GM23338 (cell line): ENCODE results near the gene SCN7A. TPM values are rescaled to one million over a fixed set of nuclear protein-coding genes. Genes with fewer than 3 reads are reported as not detected.
A peak's percentile ranks its signal among the peaks of the same experiment; 100 is the strongest.

Source experiments
- ATAC-seq: fragments of 200-7000 bp; cut with Tn5 transposase; 3 replicates; pipeline ENCODE4 v1.9.1; 2020
- DNase-seq: peaks from one replicate; pipeline ENCODE4 v3.0.0-alpha.2; 2015; ENCODE audit warnings: low spot score
- H2AFZ ChIP-seq: fragments of 200-600 bp; sonication (generic); 2 replicates; pipeline ENCODE4 v1.8.0; 2016; ENCODE audit warnings: antibody characterized with exemption, mild to moderate bottlenecking, moderate library complexity
- H3F3A ChIP-seq: fragments of 200-600 bp; sonication (generic); replicated peaks from 2 replicates; pipeline ENCODE4 v1.8.0; 2017; ENCODE audit warnings: antibody characterized with exemption, mixed run types, low read depth
- H3K27ac ChIP-seq: fragments of 200-600 bp; sonication (generic); 2 replicates; pipeline ENCODE4 v1.6.1; 2016; ENCODE audit warnings: low read depth
- H3K27me3 ChIP-seq: fragments of 200-600 bp; sonication (generic); 2 replicates; pipeline ENCODE4 v1.8.0; 2016; ENCODE audit warnings: mild to moderate bottlenecking, mixed run types, moderate library complexity; ENCODE audit not compliant: insufficient read depth
- H3K36me3 ChIP-seq: fragments of 200-600 bp; sonication (generic); 2 replicates; pipeline ENCODE4 v1.8.0; 2016; ENCODE audit warnings: mild to moderate bottlenecking; ENCODE audit not compliant: insufficient read depth
- H3K4me1 ChIP-seq: fragments of 200-600 bp; sonication (generic); 2 replicates; pipeline ENCODE4 v1.8.0; 2016; ENCODE audit warnings: mild to moderate bottlenecking, moderate library complexity; ENCODE audit not compliant: insufficient read depth
- H3K4me2 ChIP-seq: fragments of 200-600 bp; sonication (generic); 2 replicates; pipeline ENCODE4 v1.7.1; 2017; ENCODE audit warnings: mixed run types
- H3K4me3 ChIP-seq: fragments of 200-600 bp; sonication (generic); 2 replicates; pipeline ENCODE4 v1.6.1; 2016; ENCODE audit warnings: mixed run types
- H3K79me2 ChIP-seq: fragments of 200-600 bp; sonication (generic); replicated peaks from 2 replicates; pipeline ENCODE4 v1.8.0; 2017; ENCODE audit warnings: mild to moderate bottlenecking; ENCODE audit not compliant: insufficient read depth
- H3K9me2 ChIP-seq: fragments of 200-600 bp; sonication (generic); 2 replicates; pipeline ENCODE4 v1.8.0; 2017; ENCODE audit not compliant: insufficient read depth
- H4K20me1 ChIP-seq: fragments of 200-600 bp; sonication (generic); replicated peaks from 2 replicates; pipeline ENCODE4 v1.8.0; 2017; ENCODE audit warnings: mild to moderate bottlenecking; ENCODE audit not compliant: insufficient read depth
- H3K27ac Mint-ChIP-seq: 2 replicates; pipeline ENCODE4 v1.8.0; 2020; ENCODE audit warnings: inconsistent platforms, mild to moderate bottlenecking, moderate library complexity, mixed read lengths
- H3K27me3 Mint-ChIP-seq: 3 replicates; pipeline ENCODE4 v1.8.0; 2022; ENCODE audit warnings: low read depth, mild to moderate bottlenecking, moderate library complexity, mixed read lengths, inconsistent platforms; ENCODE audit not compliant: insufficient read depth, poor library complexity
- H3K36me3 Mint-ChIP-seq: 3 replicates; pipeline ENCODE4 v1.8.0; 2021; ENCODE audit warnings: low read depth, mild to moderate bottlenecking, inconsistent platforms, moderate library complexity, mixed read lengths
- H3K4me1 Mint-ChIP-seq: 3 replicates; pipeline ENCODE4 v1.8.0; 2020; ENCODE audit warnings: mild to moderate bottlenecking, inconsistent platforms, mixed read lengths
- H3K4me3 Mint-ChIP-seq: 3 replicates; pipeline ENCODE4 v1.8.0; 2021; ENCODE audit warnings: moderate library complexity, mild to moderate bottlenecking, inconsistent platforms, mixed read lengths
- H3K9me3 Mint-ChIP-seq: 3 replicates; pipeline ENCODE4 v1.8.0; 2020; ENCODE audit warnings: moderate library complexity, mild to moderate bottlenecking, inconsistent platforms, mixed read lengths
- CREB1 ChIP-seq: fragments of 250-450 bp; sonication (Bioruptor Pico); IDR thresholded peaks from 2 replicates; pipeline ENCODE4 v1.5.0; 2020; ENCODE audit warnings: low read depth, mild to moderate bottlenecking, moderate library complexity
- EZH2 ChIP-seq: fragments of 200-600 bp; sonication (generic); IDR thresholded peaks from one replicate; pipeline ENCODE4 v1.8.0; 2017; ENCODE audit warnings: antibody characterized with exemption, mild to moderate bottlenecking, low read depth; ENCODE audit not compliant: unreplicated experiment
- JUNB ChIP-seq: IDR thresholded peaks from one replicate; pipeline ENCODE4 v1.6.1; 2016; ENCODE audit warnings: antibody characterized with exemption; ENCODE audit not compliant: unreplicated experiment
- NANOG ChIP-seq: IDR thresholded peaks from 2 replicates; pipeline ENCODE4 v1.6.1; 2016; ENCODE audit warnings: antibody characterized with exemption, borderline replicate concordance
- POLR2AphosphoS5 ChIP-seq: IDR thresholded peaks from 2 replicates; pipeline ENCODE4 v1.6.1; 2016; ENCODE audit warnings: antibody characterized with exemption, low read depth
- STAT1 ChIP-seq: IDR thresholded peaks from one replicate; pipeline ENCODE4 v1.6.1; 2016; ENCODE audit warnings: antibody characterized with exemption; ENCODE audit not compliant: unreplicated experiment
- ZNF114 ChIP-seq: fragments of 250-450 bp; sonication (Bioruptor Pico); IDR thresholded peaks from 2 replicates; pipeline ENCODE4 v1.5.0; 2020; ENCODE audit warnings: mild to moderate bottlenecking, moderate library complexity
- polyA plus RNA-seq: library from polyadenylated mRNA; unstranded; fragments of >200 nt; fragmentation: Nextera tagmentation; extraction: Ambion mirVana; gene quantifications from 2 replicates; pipeline ENCODE4 v1.2.1, GENCODE V29; 2016
- total RNA-seq: library from RNA; depleted of rRNA; stranded (reverse); fragments of >200 nt; shearing (Covaris generic); gene quantifications from 2 replicates; pipeline ENCODE4 v1.2.3, GENCODE V29; 2014
- TF ChIP-seq, protein P1 (sequence below), 2 experiments: fragments of 200-600 bp in 1 of 2; sonication (generic) in 1 of 2; conservative IDR thresholded peaks; 2 replicates each; pipeline versions ENCODE4 v1.5.1 to v1.6.1; 2016 to 2017; ENCODE audit warnings: antibody characterized with exemption in 2 of 2, low read depth in 2 of 2, mild to moderate bottlenecking in 2 of 2, moderate library complexity in 1 of 2
- TF ChIP-seq, protein P2 (sequence below): IDR thresholded peaks from one replicate; pipeline ENCODE4 v1.6.1; 2018; ENCODE audit warnings: antibody characterized with exemption; ENCODE audit not compliant: unreplicated experiment
- TF ChIP-seq, protein P3 (sequence below): fragments of 250-450 bp; sonication (Bioruptor Pico); IDR thresholded peaks from 2 replicates; pipeline ENCODE4 v1.5.0; 2020; ENCODE audit warnings: mild to moderate bottlenecking, moderate library complexity

Gene SCN7A
- total and polyA plus RNA-seq, 2 experiments from 2014 or later, result 0.10 to 0.42 TPM

DNA sequence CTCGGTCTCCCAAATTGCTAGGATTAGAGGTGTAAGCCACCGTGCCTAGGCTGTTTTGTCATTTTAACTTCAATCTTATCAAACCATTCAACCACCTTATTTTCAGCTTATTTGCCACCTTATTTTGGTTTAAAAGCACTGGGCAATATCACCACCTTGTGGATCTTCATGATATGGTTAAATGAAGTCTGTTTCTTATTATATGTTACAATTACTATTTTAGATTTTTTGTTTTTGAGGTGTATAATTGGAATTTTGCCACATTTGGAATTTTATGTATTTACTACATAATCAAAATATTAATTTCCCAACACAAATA, 74.5 kb downstream of the SCN7A start:
- peak; percentile 37; the same call in 2 of the 3 replicates for ATAC-seq
- H3K9me3 Mint-ChIP-seq, result no peaks in the 10 kb centered on the region
- Histone ChIP-seq H4K20me1 (no peaks in the 10 kb centered on the region), H3K79me2 (no peaks in the 10 kb centered on the region), H3K4me2 (no peak overlapping the region), H3K27ac (no peak overlapping the region), H3K27me3 (no peaks in the 10 kb centered on the region), H3K36me3 (no peaks in the 10 kb centered on the region), H3F3A (no peaks in the 10 kb centered on the region), H2AFZ (0 out of 2 replicates have a peak overlapping the region, but pooled peaks have one; percentile 3), H3K9me2 (no peaks in the 10 kb centered on the region), H3K4me3 (no peak overlapping the region), H3K4me1 (no peaks in the 10 kb centered on the region)
- no peak overlapping the region; the same call in 1 of the 2 replicates for H3K27ac Mint-ChIP-seq
- no peaks in the 10 kb centered on the region for H3K36me3 Mint-ChIP-seq
- H3K4me1 Mint-ChIP-seq, result no peaks in the 10 kb centered on the region; the same call in 2 of the 3 replicates
- H3K27me3 Mint-ChIP-seq, result no peaks in the 10 kb centered on the region
- peak; percentile 56 for DNase-seq
- TF ChIP-seq, protein P1, sequence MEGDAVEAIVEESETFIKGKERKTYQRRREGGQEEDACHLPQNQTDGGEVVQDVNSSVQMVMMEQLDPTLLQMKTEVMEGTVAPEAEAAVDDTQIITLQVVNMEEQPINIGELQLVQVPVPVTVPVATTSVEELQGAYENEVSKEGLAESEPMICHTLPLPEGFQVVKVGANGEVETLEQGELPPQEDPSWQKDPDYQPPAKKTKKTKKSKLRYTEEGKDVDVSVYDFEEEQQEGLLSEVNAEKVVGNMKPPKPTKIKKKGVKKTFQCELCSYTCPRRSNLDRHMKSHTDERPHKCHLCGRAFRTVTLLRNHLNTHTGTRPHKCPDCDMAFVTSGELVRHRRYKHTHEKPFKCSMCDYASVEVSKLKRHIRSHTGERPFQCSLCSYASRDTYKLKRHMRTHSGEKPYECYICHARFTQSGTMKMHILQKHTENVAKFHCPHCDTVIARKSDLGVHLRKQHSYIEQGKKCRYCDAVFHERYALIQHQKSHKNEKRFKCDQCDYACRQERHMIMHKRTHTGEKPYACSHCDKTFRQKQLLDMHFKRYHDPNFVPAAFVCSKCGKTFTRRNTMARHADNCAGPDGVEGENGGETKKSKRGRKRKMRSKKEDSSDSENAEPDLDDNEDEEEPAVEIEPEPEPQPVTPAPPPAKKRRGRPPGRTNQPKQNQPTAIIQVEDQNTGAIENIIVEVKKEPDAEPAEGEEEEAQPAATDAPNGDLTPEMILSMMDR (conservative IDR thresholded peaks at IDR 0.05; ENCODE audit: low read depth in 2 of 2), result peak; percentile 60 to 82
- no peak for TF ChIP-seq ZNF114 (CRISPR knock-in tag)
- no peak overlapping the region for H3K4me3 Mint-ChIP-seq

DNA sequence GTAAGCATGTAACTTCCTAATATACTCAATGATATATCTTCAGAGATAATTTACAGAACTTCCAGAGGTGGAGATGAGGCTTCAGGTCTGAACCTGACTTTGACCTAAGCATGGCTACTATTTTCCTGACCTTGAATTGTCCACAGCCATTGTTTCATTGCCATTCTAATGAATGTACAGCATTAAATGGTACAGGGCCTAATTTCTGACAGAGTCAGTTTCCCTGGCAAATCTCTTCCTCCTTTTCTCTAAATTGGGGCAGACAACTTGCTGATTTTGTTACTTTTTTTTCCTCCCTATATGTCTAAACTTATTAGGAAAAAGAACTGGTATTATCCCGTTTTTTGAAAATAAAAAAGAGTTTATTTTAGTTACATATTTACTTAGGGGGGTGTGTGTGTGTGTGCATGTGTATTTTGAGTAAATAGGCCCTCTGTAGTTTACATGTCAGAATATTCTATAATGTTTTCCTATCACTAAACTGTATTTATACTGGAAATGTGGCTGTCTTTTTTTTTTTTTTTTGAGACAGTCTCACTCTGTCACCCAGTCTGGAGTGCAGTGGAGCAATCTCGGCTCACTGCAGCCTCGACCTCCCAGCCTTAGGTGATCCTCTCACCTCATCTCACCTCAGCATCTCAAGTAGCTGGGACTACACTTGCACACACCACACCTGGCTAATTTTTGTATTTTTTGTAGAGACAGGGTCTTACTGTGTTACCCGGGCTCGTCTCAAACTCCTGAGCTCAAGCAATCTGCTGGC, 75.0 kb downstream of the SCN7A start:
- no peaks in the 10 kb centered on the region for H3K36me3 Mint-ChIP-seq
- H3F3A ChIP-seq, result no peaks in the 10 kb centered on the region
- no peak overlapping the region for H3K4me3 ChIP-seq
- H3K4me1 Mint-ChIP-seq, result no peaks in the 10 kb centered on the region; the same call in 2 of the 3 replicates
- H3K36me3 ChIP-seq, result no peaks in the 10 kb centered on the region
- no peaks in the 10 kb centered on the region for H4K20me1 ChIP-seq
- H3K9me2 ChIP-seq, result no peaks in the 10 kb centered on the region
- peak; percentile 37; the same call in 2 of the 3 replicates for ATAC-seq
- H3K27me3 Mint-ChIP-seq, result no peaks in the 10 kb centered on the region
- H3K27ac Mint-ChIP-seq, result no peak overlapping the region; the same call in 1 of the 2 replicates
- no peak overlapping the region for H3K4me3 Mint-ChIP-seq
- H3K4me1 ChIP-seq, result no peaks in the 10 kb centered on the region
- H3K4me2 ChIP-seq, result no peak overlapping the region
- no peak overlapping the region; the same call in 1 of the 2 replicates for H3K27ac ChIP-seq
- no peak for DNase-seq
- H3K9me3 Mint-ChIP-seq, result no peaks in the 10 kb centered on the region
- no peaks in the 10 kb centered on the region for H3K27me3 ChIP-seq
- H2AFZ ChIP-seq, result 0 out of 2 replicates have a peak overlapping the region, but pooled peaks have one; percentile 3
- no peaks in the 10 kb centered on the region for H3K79me2 ChIP-seq
- TF ChIP-seq CREB1 (CRISPR knock-in tag) (no peak), JUNB (no peak), EZH2 (no peak), POLR2AphosphoS5 (no peak), NANOG (no peak), STAT1 (no peak)
- TF ChIP-seq, protein P2, sequence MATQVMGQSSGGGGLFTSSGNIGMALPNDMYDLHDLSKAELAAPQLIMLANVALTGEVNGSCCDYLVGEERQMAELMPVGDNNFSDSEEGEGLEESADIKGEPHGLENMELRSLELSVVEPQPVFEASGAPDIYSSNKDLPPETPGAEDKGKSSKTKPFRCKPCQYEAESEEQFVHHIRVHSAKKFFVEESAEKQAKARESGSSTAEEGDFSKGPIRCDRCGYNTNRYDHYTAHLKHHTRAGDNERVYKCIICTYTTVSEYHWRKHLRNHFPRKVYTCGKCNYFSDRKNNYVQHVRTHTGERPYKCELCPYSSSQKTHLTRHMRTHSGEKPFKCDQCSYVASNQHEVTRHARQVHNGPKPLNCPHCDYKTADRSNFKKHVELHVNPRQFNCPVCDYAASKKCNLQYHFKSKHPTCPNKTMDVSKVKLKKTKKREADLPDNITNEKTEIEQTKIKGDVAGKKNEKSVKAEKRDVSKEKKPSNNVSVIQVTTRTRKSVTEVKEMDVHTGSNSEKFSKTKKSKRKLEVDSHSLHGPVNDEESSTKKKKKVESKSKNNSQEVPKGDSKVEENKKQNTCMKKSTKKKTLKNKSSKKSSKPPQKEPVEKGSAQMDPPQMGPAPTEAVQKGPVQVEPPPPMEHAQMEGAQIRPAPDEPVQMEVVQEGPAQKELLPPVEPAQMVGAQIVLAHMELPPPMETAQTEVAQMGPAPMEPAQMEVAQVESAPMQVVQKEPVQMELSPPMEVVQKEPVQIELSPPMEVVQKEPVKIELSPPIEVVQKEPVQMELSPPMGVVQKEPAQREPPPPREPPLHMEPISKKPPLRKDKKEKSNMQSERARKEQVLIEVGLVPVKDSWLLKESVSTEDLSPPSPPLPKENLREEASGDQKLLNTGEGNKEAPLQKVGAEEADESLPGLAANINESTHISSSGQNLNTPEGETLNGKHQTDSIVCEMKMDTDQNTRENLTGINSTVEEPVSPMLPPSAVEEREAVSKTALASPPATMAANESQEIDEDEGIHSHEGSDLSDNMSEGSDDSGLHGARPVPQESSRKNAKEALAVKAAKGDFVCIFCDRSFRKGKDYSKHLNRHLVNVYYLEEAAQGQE, result no peak
- TF ChIP-seq, protein P3, sequence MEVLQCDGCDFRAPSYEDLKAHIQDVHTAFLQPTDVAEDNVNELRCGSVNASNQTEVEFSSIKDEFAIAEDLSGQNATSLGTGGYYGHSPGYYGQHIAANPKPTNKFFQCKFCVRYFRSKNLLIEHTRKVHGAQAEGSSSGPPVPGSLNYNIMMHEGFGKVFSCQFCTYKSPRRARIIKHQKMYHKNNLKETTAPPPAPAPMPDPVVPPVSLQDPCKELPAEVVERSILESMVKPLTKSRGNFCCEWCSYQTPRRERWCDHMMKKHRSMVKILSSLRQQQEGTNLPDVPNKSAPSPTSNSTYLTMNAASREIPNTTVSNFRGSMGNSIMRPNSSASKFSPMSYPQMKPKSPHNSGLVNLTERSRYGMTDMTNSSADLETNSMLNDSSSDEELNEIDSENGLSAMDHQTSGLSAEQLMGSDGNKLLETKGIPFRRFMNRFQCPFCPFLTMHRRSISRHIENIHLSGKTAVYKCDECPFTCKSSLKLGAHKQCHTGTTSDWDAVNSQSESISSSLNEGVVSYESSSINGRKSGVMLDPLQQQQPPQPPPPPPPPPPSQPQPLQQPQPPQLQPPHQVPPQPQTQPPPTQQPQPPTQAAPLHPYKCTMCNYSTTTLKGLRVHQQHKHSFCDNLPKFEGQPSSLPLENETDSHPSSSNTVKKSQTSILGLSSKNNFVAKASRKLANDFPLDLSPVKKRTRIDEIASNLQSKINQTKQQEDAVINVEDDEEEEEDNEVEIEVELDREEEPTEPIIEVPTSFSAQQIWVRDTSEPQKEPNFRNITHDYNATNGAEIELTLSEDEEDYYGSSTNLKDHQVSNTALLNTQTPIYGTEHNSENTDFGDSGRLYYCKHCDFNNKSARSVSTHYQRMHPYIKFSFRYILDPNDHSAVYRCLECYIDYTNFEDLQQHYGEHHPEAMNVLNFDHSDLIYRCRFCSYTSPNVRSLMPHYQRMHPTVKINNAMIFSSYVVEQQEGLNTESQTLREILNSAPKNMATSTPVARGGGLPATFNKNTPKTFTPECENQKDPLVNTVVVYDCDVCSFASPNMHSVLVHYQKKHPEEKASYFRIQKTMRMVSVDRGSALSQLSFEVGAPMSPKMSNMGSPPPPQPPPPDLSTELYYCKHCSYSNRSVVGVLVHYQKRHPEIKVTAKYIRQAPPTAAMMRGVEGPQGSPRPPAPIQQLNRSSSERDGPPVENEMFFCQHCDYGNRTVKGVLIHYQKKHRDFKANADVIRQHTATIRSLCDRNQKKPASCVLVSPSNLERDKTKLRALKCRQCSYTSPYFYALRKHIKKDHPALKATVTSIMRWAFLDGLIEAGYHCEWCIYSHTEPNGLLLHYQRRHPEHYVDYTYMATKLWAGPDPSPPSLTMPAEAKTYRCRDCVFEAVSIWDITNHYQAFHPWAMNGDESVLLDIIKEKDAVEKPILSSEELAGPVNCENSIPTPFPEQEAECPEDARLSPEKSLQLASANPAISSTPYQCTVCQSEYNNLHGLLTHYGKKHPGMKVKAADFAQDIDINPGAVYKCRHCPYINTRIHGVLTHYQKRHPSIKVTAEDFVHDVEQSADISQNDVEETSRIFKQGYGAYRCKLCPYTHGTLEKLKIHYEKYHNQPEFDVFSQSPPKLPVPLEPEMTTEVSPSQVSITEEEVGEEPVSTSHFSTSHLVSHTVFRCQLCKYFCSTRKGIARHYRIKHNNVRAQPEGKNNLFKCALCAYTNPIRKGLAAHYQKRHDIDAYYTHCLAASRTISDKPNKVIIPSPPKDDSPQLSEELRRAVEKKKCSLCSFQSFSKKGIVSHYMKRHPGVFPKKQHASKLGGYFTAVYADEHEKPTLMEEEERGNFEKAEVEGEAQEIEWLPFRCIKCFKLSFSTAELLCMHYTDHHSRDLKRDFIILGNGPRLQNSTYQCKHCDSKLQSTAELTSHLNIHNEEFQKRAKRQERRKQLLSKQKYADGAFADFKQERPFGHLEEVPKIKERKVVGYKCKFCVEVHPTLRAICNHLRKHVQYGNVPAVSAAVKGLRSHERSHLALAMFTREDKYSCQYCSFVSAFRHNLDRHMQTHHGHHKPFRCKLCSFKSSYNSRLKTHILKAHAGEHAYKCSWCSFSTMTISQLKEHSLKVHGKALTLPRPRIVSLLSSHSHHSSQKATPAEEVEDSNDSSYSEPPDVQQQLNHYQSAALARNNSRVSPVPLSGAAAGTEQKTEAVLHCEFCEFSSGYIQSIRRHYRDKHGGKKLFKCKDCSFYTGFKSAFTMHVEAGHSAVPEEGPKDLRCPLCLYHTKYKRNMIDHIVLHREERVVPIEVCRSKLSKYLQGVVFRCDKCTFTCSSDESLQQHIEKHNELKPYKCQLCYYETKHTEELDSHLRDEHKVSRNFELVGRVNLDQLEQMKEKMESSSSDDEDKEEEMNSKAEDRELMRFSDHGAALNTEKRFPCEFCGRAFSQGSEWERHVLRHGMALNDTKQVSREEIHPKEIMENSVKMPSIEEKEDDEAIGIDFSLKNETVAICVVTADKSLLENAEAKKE (CRISPR knock-in tag), result no peak
